Measurements from ENCODE around the gene NFATC2. TPM values are rescaled to one million over a fixed set of nuclear protein-coding genes. Genes with fewer than 3 reads are reported as not detected.
A peak's percentile ranks its signal among the peaks of the same experiment; 100 is the strongest.

The NFATC2 gene
- total RNA-seq, 2 experiments from 2014 or later, result 58.9 to 62.3 TPM

DNA sequence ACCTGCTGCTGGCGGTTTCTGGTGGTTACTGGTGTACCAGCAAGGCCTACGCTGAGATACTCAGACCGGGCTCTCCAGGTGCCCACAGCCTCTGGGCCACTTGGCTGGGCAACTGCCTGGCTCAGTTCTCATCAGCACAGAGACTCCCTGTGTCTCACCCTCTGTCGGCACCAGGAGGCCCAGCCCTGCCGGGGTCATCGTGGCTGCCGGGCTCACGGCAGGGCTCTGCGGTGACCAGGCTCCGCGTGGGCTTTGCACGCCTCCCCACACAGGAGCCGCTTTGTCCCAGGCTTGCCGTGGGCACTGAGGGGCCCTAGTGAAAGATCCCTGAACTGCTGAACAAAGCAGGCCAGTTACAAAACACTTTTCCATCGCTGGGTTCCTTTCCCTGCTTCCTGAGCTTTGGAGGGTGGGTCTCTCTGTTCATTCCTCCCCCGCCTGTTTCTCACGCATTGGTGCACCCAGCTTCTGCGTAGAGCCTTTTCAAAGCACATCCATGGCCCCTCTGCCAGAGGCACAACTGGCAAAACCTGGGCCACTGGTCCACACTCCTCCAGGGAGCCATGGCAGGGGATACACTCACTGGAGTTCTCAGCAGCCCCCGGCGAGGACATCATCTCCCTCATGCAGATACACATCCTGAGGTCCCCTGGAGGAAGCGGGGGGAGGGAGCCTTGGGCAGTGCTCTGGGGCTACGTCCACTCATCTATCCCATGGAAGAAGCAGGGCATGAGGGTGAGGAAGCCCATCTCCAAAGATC lies 117.0 kb downstream of the NFATC2 start:
- Mint-ChIP-seq H3K27me3 (no peaks in the 10 kb centered on the region), H3K27ac (no peak overlapping the region), H3K4me1 (peaks cover 45% of the 10 kb centered on the region), H3K9me3 (no peaks in the 10 kb centered on the region), H3K36me3 (peaks cover 38% of the 10 kb centered on the region), H3K4me3 (no peak overlapping the region)
- DNase-seq (no peak), ATAC-seq (ENCODE audit: low read depth) (no peak)
- POLR2A ChIA-PET, result no interaction called here

DNA sequence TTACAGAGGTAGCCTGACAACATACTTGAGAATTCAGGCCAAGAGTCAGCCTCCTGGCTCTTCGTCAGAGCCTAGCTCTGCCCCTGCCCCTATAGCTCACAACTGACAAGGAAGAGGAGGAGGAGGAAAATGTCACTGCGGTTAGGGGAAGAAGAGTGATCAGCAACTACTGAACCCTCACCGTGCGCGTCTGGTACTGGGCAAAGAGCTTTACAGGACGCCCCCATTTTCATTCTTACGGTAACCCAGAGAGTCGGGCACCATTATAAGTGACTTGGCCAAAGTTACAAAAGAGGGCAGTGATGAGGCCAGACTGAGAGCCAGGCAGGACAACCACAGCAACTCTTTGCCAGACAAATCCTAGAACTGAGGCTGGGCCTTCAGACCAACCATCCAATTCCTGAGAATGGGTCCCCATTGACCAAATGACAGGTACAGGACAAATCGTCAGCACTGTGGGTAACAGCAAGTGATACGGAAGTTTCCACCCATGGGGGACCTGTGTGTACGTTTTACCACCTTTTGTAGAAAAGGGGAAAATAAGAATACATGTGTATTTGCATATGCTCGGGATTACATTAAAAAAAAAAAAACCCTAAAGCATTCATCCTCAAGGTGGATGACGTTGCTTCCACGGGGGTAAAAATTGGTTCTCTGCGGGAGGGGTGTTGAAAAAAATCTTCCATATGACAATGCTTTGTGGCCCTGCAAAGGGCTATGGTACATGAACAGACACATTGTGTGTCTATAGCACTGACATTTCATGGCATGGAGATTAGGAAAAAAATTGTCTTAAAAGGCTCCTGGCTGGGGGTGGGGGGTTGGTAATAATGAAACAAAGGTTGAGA lies 118.0 kb downstream of the NFATC2 start:
- no peak overlapping the region for H3K4me3 Mint-ChIP-seq
- H3K36me3 Mint-ChIP-seq, result peaks cover 47% of the 10 kb centered on the region
- peaks cover 45% of the 10 kb centered on the region for H3K4me1 Mint-ChIP-seq
- no peak for ATAC-seq (ENCODE audit: low read depth)
- no peaks in the 10 kb centered on the region for H3K9me3 Mint-ChIP-seq
- no peak for DNase-seq
- H3K27me3 Mint-ChIP-seq, result no peaks in the 10 kb centered on the region
- POLR2A ChIA-PET, result no interaction called here
- peak overlapping the region; percentile 3 for H3K27ac Mint-ChIP-seq

DNA sequence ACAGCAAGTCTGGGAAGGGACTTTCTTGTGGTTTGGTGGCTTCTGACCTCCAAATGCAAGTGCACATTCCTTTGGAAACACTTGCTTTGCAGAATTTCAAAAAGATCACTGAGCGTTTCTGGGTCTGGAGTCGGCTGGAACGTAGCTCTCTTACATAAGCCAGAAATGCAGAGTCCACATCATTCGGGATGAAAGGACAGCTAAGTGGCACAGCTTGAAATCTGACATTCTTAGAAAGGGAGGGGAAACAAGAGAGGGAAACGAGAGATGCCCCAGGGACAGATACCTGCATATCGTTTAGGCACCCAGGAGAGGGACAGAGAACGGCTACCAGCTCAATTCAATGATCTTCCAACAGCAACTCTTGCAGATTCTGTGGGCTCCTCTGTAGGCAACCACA lies 118.7 kb downstream of the NFATC2 start:
- POLR2A ChIA-PET, result no interaction called here
- ATAC-seq (ENCODE audit: low read depth), result no peak
- DNase-seq, result no peak
- H3K27ac Mint-ChIP-seq, result peak overlapping the region; percentile 9
- H3K27me3 Mint-ChIP-seq, result no peaks in the 10 kb centered on the region
- peaks cover 44% of the 10 kb centered on the region for H3K4me1 Mint-ChIP-seq
- no peaks in the 10 kb centered on the region for H3K9me3 Mint-ChIP-seq
- H3K36me3 Mint-ChIP-seq, result peaks cover 47% of the 10 kb centered on the region
- H3K4me3 Mint-ChIP-seq, result peak overlapping the region; percentile 39

DNA sequence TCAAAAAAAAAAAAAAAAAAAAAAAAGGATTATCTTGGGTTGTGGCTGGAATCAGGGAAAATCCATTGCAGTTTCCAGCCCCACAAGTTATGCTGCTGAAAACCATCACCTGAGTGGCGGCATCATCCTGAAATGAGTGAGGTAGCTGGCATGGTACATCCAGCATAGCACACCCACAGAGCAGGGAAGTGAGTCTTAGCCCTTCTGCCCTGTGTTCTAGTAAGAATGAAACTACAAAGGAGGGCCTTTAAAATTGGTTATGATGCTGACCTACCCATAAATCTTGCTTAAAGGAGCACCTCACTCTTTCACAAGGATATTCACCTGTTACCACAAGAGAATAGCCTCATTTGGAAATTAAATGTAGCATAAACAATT lies 119.2 kb downstream of the NFATC2 start:
- POLR2A ChIA-PET, result no interaction called here
- peaks cover 47% of the 10 kb centered on the region for H3K36me3 Mint-ChIP-seq
- no peaks in the 10 kb centered on the region for H3K9me3 Mint-ChIP-seq
- no peaks in the 10 kb centered on the region for H3K27me3 Mint-ChIP-seq
- no peak overlapping the region for H3K27ac Mint-ChIP-seq
- no peak for DNase-seq
- H3K4me1 Mint-ChIP-seq, result peaks cover 41% of the 10 kb centered on the region
- peak; percentile 23 for ATAC-seq (ENCODE audit: low read depth)
- no peak overlapping the region for H3K4me3 Mint-ChIP-seq

DNA sequence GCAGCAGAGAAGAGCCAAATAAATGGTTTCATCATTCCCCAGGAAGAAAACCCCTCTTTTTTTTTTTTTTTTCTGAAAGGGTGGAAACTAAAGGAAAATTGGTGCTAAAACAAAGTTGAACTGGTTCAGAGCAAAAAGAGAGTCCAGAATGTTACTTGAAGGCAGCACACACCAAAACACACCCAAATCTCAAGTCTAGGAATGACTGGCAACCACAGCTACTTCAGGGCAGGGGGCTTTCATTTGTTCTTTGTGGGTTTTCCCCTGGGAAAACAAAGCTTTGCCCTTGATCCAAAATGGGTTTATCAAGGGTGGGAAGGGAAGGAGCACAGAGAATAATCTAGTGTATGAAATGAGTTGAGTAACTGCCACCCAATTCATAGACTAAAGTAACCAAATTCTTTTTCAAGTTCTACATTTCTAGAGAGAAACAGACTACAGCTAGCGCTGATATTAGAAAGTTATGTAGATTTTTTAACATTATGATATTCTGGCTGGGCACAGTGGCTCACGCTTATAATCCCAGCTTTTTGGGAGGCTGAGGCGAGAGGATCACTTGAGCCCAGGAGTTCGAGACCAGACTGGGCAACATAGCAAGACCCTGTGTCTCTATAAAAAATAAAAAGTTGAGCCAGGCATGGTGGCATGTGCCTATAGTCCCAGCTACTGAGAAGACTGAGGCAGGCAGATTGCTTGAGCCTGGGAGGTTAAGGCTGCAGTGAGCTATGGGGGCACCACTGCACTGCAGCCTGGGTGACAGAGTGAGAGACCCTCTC lies 119.8 kb downstream of the NFATC2 start:
- DNase-seq (no peak), ATAC-seq (ENCODE audit: low read depth) (no peak)
- Mint-ChIP-seq H3K9me3 (no peaks in the 10 kb centered on the region), H3K36me3 (peaks cover 43% of the 10 kb centered on the region), H3K27me3 (no peaks in the 10 kb centered on the region), H3K4me3 (no peak overlapping the region), H3K27ac (no peak overlapping the region), H3K4me1 (peaks cover 36% of the 10 kb centered on the region)
- POLR2A ChIA-PET, result no interaction called here

DNA sequence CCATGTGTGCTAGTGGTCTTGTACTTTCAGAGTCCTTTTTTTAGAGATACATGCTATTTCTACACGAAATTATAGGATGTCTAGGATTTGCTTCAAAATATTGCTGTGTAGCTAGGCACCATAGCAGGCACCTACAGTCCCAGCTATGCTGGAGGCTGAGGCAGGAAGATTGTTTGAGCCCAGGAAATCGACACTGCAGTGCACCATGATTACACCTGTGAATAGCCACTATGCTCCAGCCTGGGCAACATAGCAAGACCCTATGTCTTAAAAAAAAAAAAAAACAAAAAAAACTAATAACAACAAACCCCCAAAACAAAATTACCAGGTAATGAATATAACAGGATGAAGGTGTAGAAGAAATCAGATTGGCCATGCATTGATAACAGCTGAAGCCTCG lies 121.7 kb downstream of the NFATC2 start:
- H3K27me3 Mint-ChIP-seq, result no peaks in the 10 kb centered on the region
- ATAC-seq (ENCODE audit: low read depth), result no peak
- POLR2A ChIA-PET, result no interaction called here
- peaks cover 36% of the 10 kb centered on the region for H3K4me1 Mint-ChIP-seq
- no peak overlapping the region for H3K4me3 Mint-ChIP-seq
- DNase-seq, result no peak
- H3K9me3 Mint-ChIP-seq, result no peaks in the 10 kb centered on the region
- no peak overlapping the region for H3K27ac Mint-ChIP-seq
- peaks cover 51% of the 10 kb centered on the region for H3K36me3 Mint-ChIP-seq

DNA sequence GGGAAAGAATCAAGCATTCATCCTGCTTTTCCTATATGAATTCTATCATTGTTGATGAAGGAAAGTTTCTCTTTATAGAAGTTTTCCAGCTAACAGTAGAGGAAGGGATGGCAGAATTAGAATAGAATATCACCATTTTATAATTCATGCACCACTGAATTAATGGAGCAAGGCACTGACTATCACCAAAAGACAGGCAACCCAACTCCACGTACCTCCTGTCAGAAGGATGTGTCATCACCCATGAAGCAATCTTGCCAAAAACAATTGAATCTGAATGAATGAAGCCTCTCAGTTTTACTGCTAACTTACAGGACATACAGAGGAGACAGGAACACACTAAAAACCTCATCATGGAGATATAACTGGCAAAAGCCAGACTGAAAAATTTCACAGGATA lies 122.4 kb downstream of the NFATC2 start:
- Mint-ChIP-seq H3K27ac (peak overlapping the region; percentile 63), H3K4me3 (no peak overlapping the region), H3K36me3 (peaks cover 53% of the 10 kb centered on the region), H3K27me3 (no peaks in the 10 kb centered on the region), H3K4me1 (peaks cover 42% of the 10 kb centered on the region), H3K9me3 (no peaks in the 10 kb centered on the region)
- DNase-seq (no peak), ATAC-seq (ENCODE audit: low read depth) (no peak)
- POLR2A ChIA-PET, result no interaction called here

DNA sequence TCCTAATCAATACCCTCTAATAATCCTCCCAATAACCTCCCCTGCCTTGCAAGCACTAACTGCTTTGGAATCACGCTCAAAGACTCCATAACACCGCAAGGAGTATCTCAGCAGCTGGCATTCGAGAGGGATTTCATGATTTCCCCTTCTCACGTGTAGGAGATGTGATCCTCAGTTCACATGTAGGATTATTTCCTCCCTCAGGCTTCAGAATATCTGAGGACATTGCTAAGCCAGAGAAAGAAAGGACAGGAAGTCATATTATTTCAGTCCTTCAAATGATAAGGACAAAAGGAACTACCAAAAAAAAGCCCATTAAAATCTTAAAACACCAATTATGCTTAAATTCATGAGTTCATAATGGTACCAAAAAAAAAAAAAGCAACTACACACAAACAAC lies 122.9 kb downstream of the NFATC2 start:
- DNase-seq (no peak), ATAC-seq (ENCODE audit: low read depth) (no peak)
- POLR2A ChIA-PET, result no interaction called here
- H3K4me3 Mint-ChIP-seq, result no peak overlapping the region
- H3K27ac Mint-ChIP-seq, result peak overlapping the region; percentile 63
- H3K36me3 Mint-ChIP-seq, result peaks cover 49% of the 10 kb centered on the region
- peaks cover 39% of the 10 kb centered on the region for H3K4me1 Mint-ChIP-seq
- no peaks in the 10 kb centered on the region for H3K27me3 Mint-ChIP-seq
- H3K9me3 Mint-ChIP-seq, result no peaks in the 10 kb centered on the region

DNA sequence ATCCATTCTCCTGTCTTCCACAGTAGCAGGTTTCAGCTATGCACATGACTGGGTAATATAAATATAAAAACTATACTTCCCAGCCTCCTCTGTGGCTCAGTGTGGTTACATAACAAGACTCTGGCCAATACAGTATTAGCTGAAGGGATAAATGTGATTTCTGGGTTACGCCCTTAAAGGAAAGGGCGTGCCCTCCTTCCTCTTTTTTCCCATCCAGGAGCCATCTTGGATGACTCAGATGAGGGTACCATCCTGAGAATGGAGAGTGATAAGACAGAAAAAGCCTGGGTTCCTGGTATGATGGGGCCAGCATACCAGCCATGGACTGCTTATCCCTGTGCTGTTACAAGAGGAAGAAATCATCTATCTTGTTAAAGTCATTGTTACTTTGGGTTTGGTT lies 123.3 kb downstream of the NFATC2 start:
- Mint-ChIP-seq H3K27me3 (no peaks in the 10 kb centered on the region), H3K4me1 (peaks cover 38% of the 10 kb centered on the region), H3K4me3 (no peak overlapping the region), H3K27ac (no peak overlapping the region), H3K9me3 (no peaks in the 10 kb centered on the region), H3K36me3 (peaks cover 46% of the 10 kb centered on the region)
- no peak for DNase-seq
- POLR2A ChIA-PET, result no interaction called here
- no peak for ATAC-seq (ENCODE audit: low read depth)

DNA sequence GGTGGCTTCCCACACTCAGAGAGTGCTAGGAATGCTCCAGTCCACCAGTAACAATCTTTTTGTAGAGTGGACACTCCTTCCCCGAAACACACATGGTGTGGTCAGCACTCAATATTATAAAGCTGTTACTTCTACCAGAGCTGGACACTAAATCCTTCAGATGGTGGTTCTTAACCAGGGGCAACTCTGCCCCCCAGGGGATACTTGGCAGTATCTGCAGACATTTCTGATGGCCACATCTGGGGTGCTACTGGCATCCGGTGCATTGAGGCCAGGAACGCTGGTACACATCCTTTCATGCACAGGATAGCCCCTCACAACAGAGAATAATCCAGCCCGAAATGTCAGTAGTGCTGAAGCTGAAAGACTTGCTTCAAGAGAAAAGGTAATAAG lies 124.4 kb downstream of the NFATC2 start:
- Mint-ChIP-seq H3K4me3 (no peak overlapping the region), H3K36me3 (peaks cover 41% of the 10 kb centered on the region), H3K27ac (no peak overlapping the region), H3K4me1 (peaks cover 36% of the 10 kb centered on the region), H3K9me3 (no peaks in the 10 kb centered on the region), H3K27me3 (no peaks in the 10 kb centered on the region)
- no peak for ATAC-seq (ENCODE audit: low read depth)
- POLR2A ChIA-PET, result interaction anchor here (1.2 kb wide), 1 partner anchor 9 kb away, joined by 3 read pairs; no protein-coding TSS in a partner anchor
- DNase-seq, result no peak

DNA sequence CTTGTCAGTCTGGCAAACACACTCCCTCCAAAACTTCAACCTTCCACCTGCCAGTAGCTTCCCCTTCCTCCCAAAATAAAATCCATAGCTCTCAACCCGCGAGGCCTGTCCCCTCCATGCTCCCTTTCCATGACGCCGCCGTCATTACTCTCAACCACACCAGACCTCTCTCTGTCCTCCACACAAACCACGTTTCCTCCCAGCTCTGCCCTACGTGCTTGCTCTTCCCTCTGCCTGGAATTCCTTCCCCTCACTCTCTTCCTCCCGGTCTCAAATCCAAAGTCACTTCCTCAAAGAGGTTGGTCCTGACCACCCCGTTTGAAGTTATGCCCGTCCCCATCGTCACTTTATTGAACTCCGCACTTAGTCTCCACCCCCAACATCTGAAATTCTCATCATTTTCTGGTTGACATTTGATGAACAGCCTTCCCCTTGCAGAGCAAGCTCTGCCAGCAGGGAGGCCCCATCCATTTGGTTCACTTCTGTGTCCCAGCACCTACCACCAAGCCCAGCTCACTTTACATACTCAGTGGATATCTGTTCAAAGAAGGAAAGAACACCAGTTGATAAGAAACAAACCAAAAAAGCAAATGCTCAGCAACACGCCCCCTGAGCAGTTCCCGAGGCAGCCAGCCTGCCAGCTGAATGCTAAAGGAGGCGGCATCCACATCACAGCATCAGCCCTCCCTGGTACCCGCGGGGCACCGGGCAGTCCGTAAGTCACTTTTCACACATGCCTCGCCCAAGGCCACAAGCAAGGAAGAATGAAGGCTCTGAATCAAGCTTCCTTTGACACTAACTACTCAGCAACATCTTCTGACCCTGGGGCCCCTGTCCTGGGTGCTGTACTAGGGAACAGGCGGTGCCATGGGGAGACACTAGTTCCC lies 125.0 kb downstream of the NFATC2 start:
- DNase-seq, result no peak
- peaks cover 41% of the 10 kb centered on the region for H3K36me3 Mint-ChIP-seq
- peaks cover 40% of the 10 kb centered on the region for H3K4me1 Mint-ChIP-seq
- H3K27me3 Mint-ChIP-seq, result no peaks in the 10 kb centered on the region
- no peak for ATAC-seq (ENCODE audit: low read depth)
- POLR2A ChIA-PET, result interaction anchor here (1.0 to 1.2 kb wide), 2 partner anchors 9 to 17 kb away, joined by 3 read pairs; no protein-coding TSS in a partner anchor
- no peak overlapping the region for H3K4me3 Mint-ChIP-seq
- H3K27ac Mint-ChIP-seq, result peak overlapping the region; percentile 56
- no peaks in the 10 kb centered on the region for H3K9me3 Mint-ChIP-seq

DNA sequence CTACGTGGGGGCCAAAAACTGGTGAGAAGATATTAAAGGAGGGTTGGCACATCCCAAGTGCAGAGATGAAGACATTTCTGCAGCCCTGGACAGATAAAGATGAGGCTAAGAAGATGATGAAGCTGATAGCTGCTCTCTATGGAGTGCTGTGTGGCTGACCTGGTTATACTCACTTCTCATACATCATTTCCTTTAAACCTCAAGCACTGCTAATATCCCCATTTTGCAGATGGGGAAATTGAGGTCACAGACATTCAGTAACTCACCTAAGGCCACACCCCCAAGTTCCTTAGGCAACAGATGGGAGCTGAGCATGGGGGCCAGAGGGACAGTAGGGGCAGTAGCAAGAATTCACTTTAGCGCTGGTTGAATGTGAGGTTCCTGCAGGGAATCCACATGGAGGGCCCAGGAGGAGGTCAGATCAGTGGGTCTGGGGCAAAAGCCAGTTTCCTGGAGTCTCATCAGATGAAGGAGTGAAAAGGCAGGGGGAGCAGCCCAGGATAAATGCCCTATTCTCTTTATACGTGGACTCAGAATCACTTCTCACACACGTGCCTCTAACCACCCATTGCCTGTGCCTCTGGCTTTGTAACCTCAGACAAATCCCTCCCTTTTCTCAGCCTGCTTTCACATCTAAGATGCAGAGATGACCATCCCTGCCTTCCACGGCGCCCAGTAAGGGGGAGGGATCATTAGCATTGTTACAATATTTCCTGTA lies 125.8 kb downstream of the NFATC2 start:
- Mint-ChIP-seq H3K36me3 (peaks cover 35% of the 10 kb centered on the region), H3K4me3 (no peak overlapping the region), H3K27me3 (no peaks in the 10 kb centered on the region), H3K4me1 (peaks cover 45% of the 10 kb centered on the region), H3K9me3 (no peaks in the 10 kb centered on the region), H3K27ac (peak overlapping the region; percentile 56)
- ATAC-seq (ENCODE audit: low read depth) (no peak), DNase-seq (no peak)
- POLR2A ChIA-PET, result interaction anchor here (1.0 kb wide), 1 partner anchor 17 kb away, joined by 3 read pairs; no protein-coding TSS in a partner anchor

Measured in activated naive CD8-positive, alpha-beta T cell treated with anti-CD3 and anti-CD28 coated beads, Interleukin-2, amount 10 ng/mL, durations not matched to agents 7 days and 5 days (primary cell).